HG03575 (cell line): ENCODE data around the gene RAMAC.
"Not testable (repeated sequence)": the region's sequence is repeated elsewhere in the genome, so short reads cannot be mapped to it uniquely, and the experiment has no call there.

ENCODE experiments used
- ATAC-seq: cut with Tn5 transposase; IDR thresholded peaks from one replicate; pipeline ENCODE4 v1.9.1; 2021; ENCODE audit not compliant: unreplicated experiment, insufficient number of reproducible peaks, low FRiP score; ENCODE audit errors: extremely low read depth

Gene RAMAC

GRCh38 chr15:82999905-83000671, 14.1 kb downstream of the RAMAC start:
- ATAC-seq, result no peak

- ATAC-seq, result not testable (repeated sequence)
Observed at GRCh38 chr15:83000672-83001031, 14.6 kb downstream of the RAMAC start.

DNA sequence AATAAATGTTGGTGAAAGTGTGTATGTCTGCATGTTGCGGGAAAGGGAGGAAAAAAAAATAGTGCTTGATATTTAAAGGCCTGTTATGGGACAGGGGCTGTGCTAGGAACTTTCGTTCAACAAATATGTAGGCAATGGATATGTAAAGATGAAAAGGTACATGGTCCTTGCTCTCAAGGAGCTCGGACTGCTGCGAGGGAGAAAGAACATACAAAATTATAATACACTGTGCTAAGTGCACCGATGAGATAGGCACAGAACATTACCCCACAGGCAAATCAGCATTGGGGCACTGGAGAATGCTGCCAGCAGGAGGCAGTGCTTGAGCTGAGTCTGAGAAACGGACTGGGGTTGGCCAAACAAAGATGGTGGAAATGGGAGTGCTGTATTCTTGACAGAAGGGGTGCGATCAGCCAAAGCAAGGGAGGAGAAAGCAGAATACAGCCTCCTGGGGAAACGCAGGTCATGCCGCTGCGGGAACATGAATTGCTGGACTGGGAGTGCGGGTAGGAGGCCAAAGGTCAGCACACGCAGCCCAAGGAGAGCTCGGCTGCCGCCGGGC, 24.8 kb downstream of the RAMAC start:
- peak; percentile 29 for ATAC-seq

GRCh38 chr15:83011271-83012075, 25.5 kb downstream of the RAMAC start, which contains the start of gene C15orf40:
Gene C15orf40 (minus strand): TSS chr15:83011639. CDS start chr15:83011607, 32 bp downstream.
- peak; percentile 78 for ATAC-seq

DNA sequence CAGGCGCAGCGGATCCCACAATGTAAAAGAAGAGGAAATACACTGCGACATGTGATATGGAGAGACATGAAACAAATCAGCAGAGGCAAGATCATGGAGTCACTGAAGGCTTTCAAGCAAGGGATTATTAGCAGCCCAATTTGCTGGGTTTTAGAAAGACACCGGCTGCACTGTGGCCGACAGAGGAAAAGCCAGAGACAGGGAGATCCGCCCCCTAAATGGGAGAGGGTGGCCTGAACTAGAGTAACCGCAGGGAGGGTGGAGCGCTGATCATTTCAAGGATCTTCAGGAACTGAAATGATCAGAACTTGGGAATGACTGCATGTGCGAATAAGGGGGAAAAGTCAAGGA, 26.0 kb downstream of the RAMAC start:
- no peak for ATAC-seq

DNA sequence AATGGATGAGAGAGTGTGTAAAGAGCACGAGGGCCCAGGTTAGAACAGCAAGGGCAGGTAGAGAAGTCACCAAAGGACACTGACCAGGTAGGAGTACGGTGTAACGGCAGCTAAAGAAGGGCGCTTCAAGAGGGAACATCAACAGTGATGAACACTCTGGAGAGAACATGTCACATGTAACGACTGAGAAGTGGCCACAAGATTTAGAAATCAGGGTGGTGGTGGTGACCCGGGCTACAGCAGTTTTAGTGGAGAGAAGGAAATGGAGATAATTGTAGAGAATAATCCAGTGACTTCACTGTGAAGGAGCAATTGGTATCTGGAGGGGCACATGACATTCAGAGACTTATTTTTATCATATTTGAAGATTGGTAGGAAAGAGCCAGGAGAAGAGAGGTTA, 26.6 kb downstream of the RAMAC start:
- no peak for ATAC-seq

GRCh38 chr15:83014205-83014653, 28.2 kb downstream of the RAMAC start:
- ATAC-seq, result no peak

- no peak for ATAC-seq
Observed at GRCh38 chr15:83015361-83015760, 29.4 kb downstream of the RAMAC start.

GRCh38 chr15:83016906-83017305, 30.9 kb downstream of the RAMAC start:
- ATAC-seq, result no peak

- ATAC-seq, result no peak
Observed at GRCh38 chr15:83018436-83018835, 32.4 kb downstream of the RAMAC start.

DNA sequence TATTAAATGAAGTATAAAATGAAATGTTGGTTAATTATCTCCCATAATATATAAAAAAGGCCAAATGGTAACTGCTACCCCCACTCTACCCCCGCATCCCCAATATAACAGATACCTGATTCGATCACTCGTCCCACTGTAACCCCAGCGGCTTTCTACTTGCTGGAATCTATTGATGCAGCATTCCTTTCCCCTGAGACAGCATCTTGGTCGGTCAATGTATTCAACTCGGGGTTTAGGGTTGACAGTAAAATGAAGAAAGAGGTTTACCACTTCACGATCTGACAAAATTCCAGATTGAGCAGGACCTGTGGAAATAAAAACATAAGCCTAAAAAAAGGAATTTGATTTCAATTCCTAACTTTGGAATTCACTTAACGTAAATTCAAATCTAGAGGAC, 44.0 kb downstream of the RAMAC start:
- ATAC-seq, result no peak

DNA sequence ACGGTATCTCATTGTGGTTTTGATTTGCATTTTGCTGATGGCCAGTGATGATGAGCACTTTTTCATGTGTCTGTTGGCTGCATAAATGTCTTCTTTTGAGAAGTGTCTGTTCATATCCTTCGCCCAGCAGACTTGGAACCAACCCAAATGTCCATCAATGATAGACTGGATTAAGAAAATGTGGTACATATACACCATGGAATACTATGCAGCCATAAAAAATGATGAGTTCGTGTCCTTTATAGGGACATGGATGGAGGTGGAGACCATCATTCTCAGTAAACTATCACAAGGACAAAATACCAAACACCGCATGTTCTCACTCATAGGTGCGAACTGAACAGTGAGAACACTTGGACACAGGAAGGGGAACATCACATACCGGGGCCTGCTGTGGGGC, 45.2 kb downstream of the RAMAC start:
- not testable (repeated sequence) for ATAC-seq

- no peak for ATAC-seq
Observed at GRCh38 chr15:83036253-83036652, 50.2 kb downstream of the RAMAC start.

- no peak for ATAC-seq
Observed at GRCh38 chr15:83039206-83039605, 53.2 kb downstream of the RAMAC start.
